Breast epithelium (tissue), 4 donors: ENCODE measurements around the gene LOXL4. TPM values are rescaled to one million over a fixed set of nuclear protein-coding genes. Genes with fewer than 3 reads are reported as not detected.

Experiments used
- DNase-seq, 2 donors: peaks; one replicate each; pipeline ENCODE4 v3.0.0-alpha.2; 2019; ENCODE audit warnings: low spot score in 2 of 2
- H3K27ac ChIP-seq, 2 donors: fragments of 200-600 bp; sonication (generic) in 1 of 2; one replicate each; pipeline ENCODE4 v1.5.1; 2016 to 2019; ENCODE audit warnings: mild to moderate bottlenecking in 1 of 2
- H3K27me3 ChIP-seq, 2 donors: fragments of 200-600 bp; sonication (generic) in 1 of 2; one replicate each; pipeline versions ENCODE4 v1.5.1 to v1.6.0; 2017 to 2019; ENCODE audit warnings: control low read depth in 1 of 2, mild to moderate bottlenecking in 1 of 2
- H3K36me3 ChIP-seq: fragments of 200-600 bp; one replicate; pipeline ENCODE4 v1.5.1; 2019
- H3K4me1 ChIP-seq, 2 donors: fragments of 200-600 bp; sonication (generic); one replicate each; pipeline ENCODE4 v1.5.1; 2016 to 2019; ENCODE audit warnings: control low read depth in 1 of 2
- H3K4me3 ChIP-seq, 3 donors: fragments of 200-600 bp; sonication (generic); 1 replicate in 2 of 3; 2 replicates in 1 of 3; pipeline ENCODE4 v1.5.1; 2016 to 2019; ENCODE audit warnings: mild to moderate bottlenecking in 3 of 3, moderate library complexity in 2 of 3
- H3K9me3 ChIP-seq, 2 donors: fragments of 200-600 bp; sonication (generic) in 1 of 2; one replicate each; pipeline ENCODE4 v1.5.1; 2016 to 2019; ENCODE audit warnings: control low read depth in 1 of 2
- POLR2A ChIP-seq: fragments of 450-650 bp; IDR thresholded peaks from one replicate; pipeline ENCODE4 v1.6.1; 2016; ENCODE audit warnings: antibody characterized with exemption, mild to moderate bottlenecking, moderate library complexity
- POLR2AphosphoS5 ChIP-seq, 3 donors: sonication (generic); formaldehyde crosslinking; IDR thresholded peaks; one replicate each; pipeline ENCODE4 v1.6.1; 2017; ENCODE audit warnings: antibody characterized with exemption in 3 of 3
- intact Hi-C: fragments of 100-400 bp; cut with DNase I; formaldehyde crosslinking; loops from one replicate; pipeline ENCODE4 v1.15.1; 2023; ENCODE audit warnings: low total_unique reads
- total RNA-seq, 3 donors: library from RNA; depleted of rRNA; stranded (reverse); fragments of >200 nt; gene quantifications; one replicate each; pipeline ENCODE4 v1.1.0, GENCODE V29; 2016
- TF ChIP-seq, protein P1 (sequence below), 3 donors: fragments of 450-650 bp; IDR thresholded peaks; one replicate each; pipeline ENCODE4 v1.5.1; 2016 to 2017; ENCODE audit warnings: antibody characterized with exemption in 3 of 3, mild to moderate bottlenecking in 3 of 3, moderate library complexity in 3 of 3

LOXL4 gene
- total RNA-seq: 10 to 100 TPM in 1 of 3 donors, 1 to 10 TPM in 2; 6.9 to 26.1 (median 6.9) TPM

DNA sequence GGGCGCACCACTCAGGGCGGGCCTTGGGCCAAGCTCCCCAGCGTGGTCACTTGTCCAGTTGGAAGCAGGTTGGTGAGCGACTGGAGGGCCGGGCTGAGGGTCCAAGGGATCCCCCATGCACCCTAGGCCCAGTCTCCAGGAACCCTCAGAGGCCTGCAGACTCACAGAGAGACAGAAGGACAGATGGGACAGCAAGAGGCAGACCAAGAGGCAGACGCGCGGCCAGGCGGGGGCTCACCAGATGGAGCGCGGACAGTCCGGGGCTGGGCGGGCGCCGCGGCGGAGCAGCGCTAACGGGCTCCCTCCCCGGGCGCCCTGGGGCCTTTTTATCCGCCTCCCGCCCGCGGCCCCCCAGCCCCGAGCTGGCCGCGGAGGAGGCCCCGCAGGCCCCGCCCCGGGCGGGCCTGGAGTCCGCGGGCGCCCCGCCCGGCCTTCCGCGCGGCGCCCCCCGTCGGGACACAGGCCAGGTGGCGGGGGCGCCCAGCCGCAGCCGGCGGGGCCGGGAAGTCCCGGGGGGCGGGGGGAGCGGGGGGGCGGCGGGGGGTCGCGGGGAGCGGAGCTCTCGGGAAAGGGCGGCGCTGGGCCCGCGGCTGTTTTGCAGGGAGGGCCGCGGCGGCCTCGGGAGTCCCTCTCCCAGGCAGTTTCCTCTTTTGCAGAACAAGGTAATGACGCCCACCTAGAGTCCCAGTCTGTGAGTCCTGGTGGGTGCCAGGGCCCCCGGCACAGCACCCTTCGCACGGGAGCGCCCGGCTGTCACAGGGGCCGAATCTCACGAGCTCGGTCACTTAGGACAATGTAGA lies at the start of gene LOXL4:
Gene LOXL4 (minus strand): TSS at position 301 of the 800 bp plus-strand sequence. CDS start 5,175 bp downstream, outside the sequence.
- no peaks in the 10 kb centered on the region for H3K36me3 ChIP-seq
- peaks cover 11 to 27% of the 10 kb centered on the region in 2 donors for H3K4me1 ChIP-seq
- no peaks in the 10 kb centered on the region for H3K27me3 ChIP-seq
- H3K4me3 ChIP-seq: peak within 1 kb of the TSS; percentile 52 to 75 (median 53)
- intact Hi-C loops: no loop called here
- H3K9me3 ChIP-seq: no peaks in the 10 kb centered on the region
- no peak for TF ChIP-seq POLR2A
- TF ChIP-seq, protein P1, sequence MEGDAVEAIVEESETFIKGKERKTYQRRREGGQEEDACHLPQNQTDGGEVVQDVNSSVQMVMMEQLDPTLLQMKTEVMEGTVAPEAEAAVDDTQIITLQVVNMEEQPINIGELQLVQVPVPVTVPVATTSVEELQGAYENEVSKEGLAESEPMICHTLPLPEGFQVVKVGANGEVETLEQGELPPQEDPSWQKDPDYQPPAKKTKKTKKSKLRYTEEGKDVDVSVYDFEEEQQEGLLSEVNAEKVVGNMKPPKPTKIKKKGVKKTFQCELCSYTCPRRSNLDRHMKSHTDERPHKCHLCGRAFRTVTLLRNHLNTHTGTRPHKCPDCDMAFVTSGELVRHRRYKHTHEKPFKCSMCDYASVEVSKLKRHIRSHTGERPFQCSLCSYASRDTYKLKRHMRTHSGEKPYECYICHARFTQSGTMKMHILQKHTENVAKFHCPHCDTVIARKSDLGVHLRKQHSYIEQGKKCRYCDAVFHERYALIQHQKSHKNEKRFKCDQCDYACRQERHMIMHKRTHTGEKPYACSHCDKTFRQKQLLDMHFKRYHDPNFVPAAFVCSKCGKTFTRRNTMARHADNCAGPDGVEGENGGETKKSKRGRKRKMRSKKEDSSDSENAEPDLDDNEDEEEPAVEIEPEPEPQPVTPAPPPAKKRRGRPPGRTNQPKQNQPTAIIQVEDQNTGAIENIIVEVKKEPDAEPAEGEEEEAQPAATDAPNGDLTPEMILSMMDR (IDR thresholded peaks at IDR 0.05): no peak
- TF ChIP-seq POLR2AphosphoS5 (IDR thresholded peaks at IDR 0.05): no peak
- peak in 1 of 2 donors; percentile 47 for DNase-seq
- peak within 1 kb of the TSS; percentile 90 to 93 for H3K27ac ChIP-seq

DNA sequence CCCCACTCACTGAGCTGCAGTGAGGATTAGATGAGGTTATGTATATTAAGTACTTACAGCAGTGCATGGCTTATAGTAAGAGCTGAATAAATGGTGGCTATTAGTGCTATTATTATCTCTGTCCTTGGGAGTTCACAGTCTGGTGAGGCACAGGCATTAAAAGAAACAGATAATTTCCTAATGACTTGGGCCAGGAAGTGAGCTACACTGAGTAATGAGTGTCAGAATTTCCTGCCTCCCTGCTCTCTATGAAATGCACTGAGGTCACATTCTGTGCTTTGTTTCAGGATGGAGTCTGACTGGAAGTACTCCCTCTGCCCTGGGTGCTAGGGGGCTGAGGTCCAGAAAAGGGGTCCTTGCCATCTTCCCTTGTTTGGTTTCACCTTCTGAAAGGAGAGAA lies 48.7 kb upstream of the LOXL4 start:
- Histone ChIP-seq H3K9me3 (no peaks in the 10 kb centered on the region), H3K4me3 (no peak overlapping the region), H3K27me3 (no peaks in the 10 kb centered on the region), H3K36me3 (no peaks in the 10 kb centered on the region), H3K4me1 (no peaks in the 10 kb centered on the region), H3K27ac (peak overlapping the region in 1 of 2 donors; percentile 21)
- intact Hi-C loops: no loop called here
- DNase-seq: no peak
- TF ChIP-seq, protein P1 (IDR thresholded peaks at IDR 0.05): no peak
- no peak for TF ChIP-seq POLR2AphosphoS5 (IDR thresholded peaks at IDR 0.05)
- no peak for TF ChIP-seq POLR2A

DNA sequence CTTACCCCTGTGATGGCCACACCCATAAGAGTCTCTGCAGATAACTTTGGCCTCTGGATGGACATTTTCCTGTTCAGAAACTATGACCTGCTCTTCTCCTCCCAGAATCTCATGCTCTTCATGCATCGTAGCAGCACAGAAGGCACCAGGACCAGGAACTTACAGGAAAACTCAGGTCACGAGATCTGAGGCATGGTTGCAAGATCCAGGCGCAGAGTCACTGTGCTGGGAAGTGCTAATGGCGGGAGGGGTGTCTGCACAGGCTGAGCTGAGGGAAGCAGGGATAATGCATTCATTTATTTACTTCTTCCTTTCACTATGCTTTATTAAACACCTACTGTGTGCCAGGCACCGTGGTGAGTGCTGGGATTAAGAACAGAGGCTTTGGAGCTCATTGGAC lies 48.2 kb upstream of the LOXL4 start:
- no peaks in the 10 kb centered on the region for H3K36me3 ChIP-seq
- intact Hi-C loops: no loop called here
- H3K4me1 ChIP-seq: no peaks in the 10 kb centered on the region
- no peak for TF ChIP-seq POLR2A
- TF ChIP-seq POLR2AphosphoS5 (IDR thresholded peaks at IDR 0.05): no peak
- TF ChIP-seq, protein P1 (IDR thresholded peaks at IDR 0.05): no peak
- no peaks in the 10 kb centered on the region for H3K9me3 ChIP-seq
- H3K4me3 ChIP-seq: no peak overlapping the region
- H3K27me3 ChIP-seq: no peaks in the 10 kb centered on the region
- no peak for DNase-seq
- no peak overlapping the region for H3K27ac ChIP-seq

DNA sequence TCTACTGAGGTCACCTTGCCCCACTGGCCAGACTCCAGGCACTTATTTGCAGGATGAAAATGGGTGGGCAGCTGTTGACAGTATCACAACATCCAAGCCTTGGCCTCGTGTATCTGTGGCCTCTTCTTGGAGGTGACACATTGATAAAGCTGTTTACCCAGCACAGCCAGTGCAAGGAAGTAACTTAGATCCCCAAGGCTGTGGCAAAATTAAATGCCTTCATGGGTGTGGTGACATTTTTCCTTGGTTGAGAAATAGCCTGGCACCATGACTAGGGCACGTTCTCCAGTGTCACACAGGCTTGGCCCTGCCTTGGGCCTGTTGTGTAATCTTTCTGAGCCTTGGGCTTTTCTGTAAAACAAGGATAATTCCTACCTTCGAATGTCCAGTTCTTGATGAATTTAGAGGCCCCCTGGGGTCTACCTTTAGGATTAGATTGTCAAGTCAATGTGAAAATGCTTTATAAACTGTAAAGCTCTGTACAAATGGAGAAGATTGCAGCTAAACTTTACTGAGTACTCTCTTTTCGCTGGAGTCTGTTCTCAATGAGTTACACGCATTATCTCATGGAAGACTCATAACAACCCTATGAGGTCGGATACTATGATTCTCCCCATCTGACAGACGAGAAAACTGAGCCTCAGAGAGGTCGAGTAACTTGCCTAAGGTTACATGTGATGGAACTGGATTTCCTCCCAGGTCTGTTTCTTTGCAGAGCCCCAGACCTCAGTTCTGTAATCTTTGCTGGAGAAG lies 46.7 kb upstream of the LOXL4 start:
- intact Hi-C loops: no loop called here

DNA sequence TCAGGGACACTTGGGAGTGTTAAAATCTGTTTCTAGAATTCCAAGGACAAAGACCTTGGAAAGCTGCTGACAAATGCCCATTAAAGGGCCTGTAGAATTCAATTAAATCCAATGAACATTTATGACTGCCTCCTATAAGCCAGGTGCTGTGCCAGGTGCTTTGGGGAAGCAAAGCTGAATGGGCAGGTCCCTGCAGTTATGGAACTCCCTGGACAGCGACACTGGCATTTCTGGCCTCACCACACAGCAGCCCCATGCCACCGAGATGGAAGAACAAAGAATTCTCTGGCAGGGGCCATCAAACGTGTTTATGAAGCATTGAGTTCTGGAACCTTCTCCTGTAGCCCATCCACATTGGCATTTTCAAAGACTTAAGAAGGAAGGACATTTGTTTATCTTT lies 45.6 kb upstream of the LOXL4 start:
- Histone ChIP-seq H3K4me1 (peaks cover 0 to 7% of the 10 kb centered on the region in 2 donors), H3K36me3 (no peaks in the 10 kb centered on the region), H3K9me3 (no peaks in the 10 kb centered on the region), H3K27me3 (no peaks in the 10 kb centered on the region), H3K27ac (peak overlapping the region; percentile 63 to 81), H3K4me3 (no peak overlapping the region)
- peak in 1 of 2 donors; percentile 47 for DNase-seq
- TF ChIP-seq, protein P1 (IDR thresholded peaks at IDR 0.05): no peak
- no peak for TF ChIP-seq POLR2A
- TF ChIP-seq POLR2AphosphoS5 (IDR thresholded peaks at IDR 0.05): no peak
- intact Hi-C loops: no loop called here

More for the DNA sequence above, 46.7 kb upstream of the LOXL4 start:
- Histone ChIP-seq H3K36me3 (no peaks in the 10 kb centered on the region), H3K4me3 (no peak overlapping the region), H3K9me3 (no peaks in the 10 kb centered on the region), H3K27ac (peak overlapping the region; percentile 63 to 81), H3K27me3 (no peaks in the 10 kb centered on the region), H3K4me1 (peaks cover 0 to 2% of the 10 kb centered on the region in 2 donors)
- peak; percentile 55 to 83 (median 72) for TF ChIP-seq POLR2AphosphoS5 (IDR thresholded peaks at IDR 0.05)
- TF ChIP-seq POLR2A: no peak
- DNase-seq: peak in 1 of 2 donors; percentile 77
